GM08714 (cell line): ENCODE measurements around the gene ERLIN1.

Source experiments
- H3K4me3 ChIP-seq: fragments of 200-500 bp; sonication (Bioruptor generic); 2 replicates; pipeline ENCODE4 v1.5.1; 2014; ENCODE audit warnings: mild to moderate bottlenecking, low read length, inconsistent platforms
- ZNF274 ChIP-seq: IDR thresholded peaks from 2 replicates; pipeline ENCODE4 v1.6.1; 2012; ENCODE audit warnings: mild to moderate bottlenecking, low read depth, low read length

ERLIN1 gene

GRCh38 chr10:100183481-100183880, 2.3 kb downstream of the ERLIN1 start:
- no peak for TF ChIP-seq ZNF274
- no peak overlapping the region for H3K4me3 ChIP-seq

GRCh38 chr10:100182908-100183307, 2.9 kb downstream of the ERLIN1 start:
- no peak overlapping the region for H3K4me3 ChIP-seq
- TF ChIP-seq ZNF274 = no peak

GRCh38 chr10:100182281-100182680, 3.5 kb downstream of the ERLIN1 start:
- TF ChIP-seq ZNF274 = no peak

GRCh38 chr10:100175875-100176274, 10.0 kb downstream of the ERLIN1 start:
- no peak overlapping the region for H3K4me3 ChIP-seq

More at GRCh38 chr10:100182281-100182680, 3.5 kb downstream of the ERLIN1 start:
- H3K4me3 ChIP-seq = no peak overlapping the region

GRCh38 chr10:100174699-100175677, 10.8 kb downstream of the ERLIN1 start:
- H3K4me3 ChIP-seq = no peak overlapping the region
- TF ChIP-seq ZNF274 = no peak

More at GRCh38 chr10:100175875-100176274, 10.0 kb downstream of the ERLIN1 start:
- TF ChIP-seq ZNF274 = no peak

DNA sequence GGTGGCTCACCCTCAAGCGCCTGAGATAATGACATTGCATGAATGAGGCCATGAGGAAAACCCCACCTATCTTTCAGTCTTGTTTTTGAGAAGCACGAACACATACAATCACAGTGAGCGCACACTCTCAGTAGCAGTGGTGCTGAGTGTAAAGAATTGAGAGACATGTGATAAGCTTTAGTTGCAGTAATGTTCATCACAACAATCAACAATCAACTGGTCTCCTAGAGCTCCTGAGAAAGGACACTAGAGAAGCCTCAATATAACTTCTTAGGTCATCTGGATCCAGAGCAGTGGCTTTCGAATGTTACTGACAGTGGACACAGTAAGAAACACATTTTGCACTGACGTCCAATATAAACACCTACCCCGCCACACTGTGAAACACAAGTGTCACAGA, 12.8 kb downstream of the ERLIN1 start:
- H3K4me3 ChIP-seq = no peak overlapping the region
- no peak for TF ChIP-seq ZNF274

GRCh38 chr10:100172349-100172748, 13.5 kb downstream of the ERLIN1 start:
- no peak overlapping the region for H3K4me3 ChIP-seq
- no peak for TF ChIP-seq ZNF274

GRCh38 chr10:100168313-100168643, 17.6 kb downstream of the ERLIN1 start:
- H3K4me3 ChIP-seq = no peak overlapping the region
- TF ChIP-seq ZNF274 = no peak

DNA sequence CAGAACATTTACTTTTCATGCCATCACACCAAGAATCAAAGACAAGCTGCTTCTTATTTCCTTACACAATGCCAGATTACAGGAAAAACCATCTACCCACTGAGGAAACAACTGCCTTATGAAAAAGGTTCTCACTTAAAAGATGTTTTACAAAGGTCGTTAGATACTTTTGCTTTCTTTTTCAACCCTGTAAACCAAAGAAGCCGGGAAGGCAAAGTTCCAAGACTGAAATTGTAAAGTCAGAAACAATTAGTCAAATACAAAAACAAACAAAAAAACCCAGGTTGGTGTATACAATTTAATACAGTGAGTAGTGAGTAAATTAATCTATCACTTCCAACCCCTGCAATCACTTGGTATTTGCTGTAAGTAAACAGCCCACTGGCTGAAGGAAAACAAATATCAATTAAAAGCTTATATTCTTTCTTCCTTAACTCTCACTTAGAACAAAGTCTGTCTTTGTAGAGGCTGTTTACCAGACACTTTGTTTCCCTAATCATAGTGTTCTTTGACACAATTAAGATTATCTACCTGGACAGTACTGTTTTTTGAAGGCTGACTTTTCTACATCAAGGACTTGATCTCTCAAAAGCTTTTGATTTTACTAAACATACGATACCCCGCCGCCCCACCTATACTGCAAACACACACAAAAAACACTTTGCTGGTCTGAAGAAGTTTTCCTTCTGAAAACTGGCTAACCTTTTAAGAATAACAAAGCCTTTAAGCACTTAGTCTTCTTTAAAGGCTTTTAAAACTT, 18.1 kb downstream of the ERLIN1 start:
- no peak for TF ChIP-seq ZNF274
- no peak overlapping the region; the same call in 1 of the 2 replicates for H3K4me3 ChIP-seq

GRCh38 chr10:100163704-100164621, 21.9 kb downstream of the ERLIN1 start:
- TF ChIP-seq ZNF274 = no peak
- H3K4me3 ChIP-seq = no peak overlapping the region

DNA sequence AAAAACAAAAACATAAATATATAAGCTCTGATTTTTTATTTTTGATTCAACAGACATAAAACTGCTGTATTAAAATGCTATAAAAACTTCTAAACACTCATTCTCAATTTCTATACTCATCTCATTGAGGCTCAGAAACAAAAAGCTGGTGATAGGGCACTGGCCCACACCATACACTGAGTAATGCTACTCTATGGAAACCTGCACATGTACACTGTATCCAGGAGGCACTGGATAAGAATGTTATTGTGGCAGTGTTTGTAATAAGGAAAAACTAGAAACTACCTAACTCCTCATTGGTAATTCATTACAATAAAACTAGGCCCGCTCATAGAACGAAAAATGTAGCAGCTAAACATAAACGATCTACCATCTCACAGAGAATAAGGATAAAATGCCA, 23.1 kb downstream of the ERLIN1 start:
- TF ChIP-seq ZNF274 = no peak
- H3K4me3 ChIP-seq = no peak overlapping the region

GRCh38 chr10:100158044-100158805, 27.6 kb downstream of the ERLIN1 start:
- no peak for TF ChIP-seq ZNF274
- no peak overlapping the region; the same call in 1 of the 2 replicates for H3K4me3 ChIP-seq

- no peak for TF ChIP-seq ZNF274
- H3K4me3 ChIP-seq = no peak overlapping the region
Measured at GRCh38 chr10:100157156-100157555, 28.7 kb downstream of the ERLIN1 start.
